Vagina (tissue), 2 donors: ENCODE results near the gene FAM78A.

Experiments
- POLR2AphosphoS5 ChIP-seq, 2 donors: sonication (generic); formaldehyde crosslinking; IDR thresholded peaks; one replicate each; pipeline ENCODE4 v1.9.0; 2017; ENCODE audit warnings: antibody characterized with exemption in 2 of 2, mild to moderate bottlenecking in 2 of 2, low read depth in 1 of 2; ENCODE audit not compliant: insufficient read depth in 1 of 2
- TF ChIP-seq, protein P1 (sequence below), 3 experiments: fragments of 450-650 bp in 2 of 3; fragments of 200-600 bp in 1 of 3; sonication (generic) in 1 of 3; IDR thresholded peaks; one replicate each; pipeline ENCODE4 v1.5.1; 2017 to 2019; ENCODE audit warnings: antibody characterized with exemption in 3 of 3, mild to moderate bottlenecking in 2 of 3, moderate library complexity in 2 of 3

DNA sequence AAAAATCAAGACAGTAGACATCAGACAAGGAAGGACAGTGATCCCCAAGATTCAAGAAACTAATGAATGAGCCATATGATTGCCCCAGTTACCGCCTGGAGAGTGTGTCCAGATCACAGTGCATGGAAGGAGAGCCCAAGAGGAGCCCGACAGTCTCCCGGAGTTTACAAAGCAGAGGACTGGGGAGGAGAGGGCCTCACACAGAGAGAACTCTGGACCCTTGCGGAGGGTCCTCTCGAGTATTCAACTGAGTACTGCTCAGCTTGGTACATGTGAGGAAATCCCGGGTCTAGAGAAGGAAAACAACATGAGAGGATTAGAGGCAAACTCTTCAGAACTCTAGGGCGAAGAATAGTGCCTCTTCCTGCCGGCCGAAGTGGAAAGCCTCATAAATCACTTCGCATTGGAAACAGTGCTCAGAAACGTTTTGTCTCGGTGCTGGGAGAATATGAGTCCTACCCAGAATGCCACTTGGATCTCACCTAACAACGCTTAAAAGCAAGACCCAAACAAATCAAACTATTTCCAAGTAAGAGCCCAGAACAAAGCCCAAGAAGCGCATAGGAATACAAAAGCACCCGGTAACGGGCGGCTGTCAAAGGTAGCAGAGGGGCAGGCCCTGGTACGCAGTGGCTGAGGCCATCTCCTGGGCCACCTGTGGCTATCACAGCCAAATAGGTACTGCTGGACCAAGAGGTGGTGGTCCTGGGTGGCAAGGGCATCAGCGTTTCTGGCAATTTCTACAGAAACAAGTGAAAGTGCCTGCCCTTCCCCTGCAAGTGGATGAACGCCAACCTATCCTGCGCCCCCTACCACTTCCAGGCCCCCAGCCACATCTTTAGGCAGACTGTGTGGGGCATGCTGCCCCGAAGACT is 36.0 kb downstream of the FAM78A start:
- TF ChIP-seq POLR2AphosphoS5 (IDR thresholded peaks at IDR 0.05; ENCODE audit: insufficient read depth in 1 of 2, low read depth in 1 of 2) = no peak
- TF ChIP-seq, protein P1, sequence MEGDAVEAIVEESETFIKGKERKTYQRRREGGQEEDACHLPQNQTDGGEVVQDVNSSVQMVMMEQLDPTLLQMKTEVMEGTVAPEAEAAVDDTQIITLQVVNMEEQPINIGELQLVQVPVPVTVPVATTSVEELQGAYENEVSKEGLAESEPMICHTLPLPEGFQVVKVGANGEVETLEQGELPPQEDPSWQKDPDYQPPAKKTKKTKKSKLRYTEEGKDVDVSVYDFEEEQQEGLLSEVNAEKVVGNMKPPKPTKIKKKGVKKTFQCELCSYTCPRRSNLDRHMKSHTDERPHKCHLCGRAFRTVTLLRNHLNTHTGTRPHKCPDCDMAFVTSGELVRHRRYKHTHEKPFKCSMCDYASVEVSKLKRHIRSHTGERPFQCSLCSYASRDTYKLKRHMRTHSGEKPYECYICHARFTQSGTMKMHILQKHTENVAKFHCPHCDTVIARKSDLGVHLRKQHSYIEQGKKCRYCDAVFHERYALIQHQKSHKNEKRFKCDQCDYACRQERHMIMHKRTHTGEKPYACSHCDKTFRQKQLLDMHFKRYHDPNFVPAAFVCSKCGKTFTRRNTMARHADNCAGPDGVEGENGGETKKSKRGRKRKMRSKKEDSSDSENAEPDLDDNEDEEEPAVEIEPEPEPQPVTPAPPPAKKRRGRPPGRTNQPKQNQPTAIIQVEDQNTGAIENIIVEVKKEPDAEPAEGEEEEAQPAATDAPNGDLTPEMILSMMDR (IDR thresholded peaks at IDR 0.05) = no peak
